Endothelial cell (in vitro differentiated cells): ENCODE data around the gene CCL19. TPM values are rescaled to one million over a fixed set of nuclear protein-coding genes. Genes with fewer than 3 reads are reported as not detected.
"Not testable (repeated sequence)": the region's sequence is repeated elsewhere in the genome, so short reads cannot be mapped to it uniquely, and the experiment has no call there.

Experiments
- DNase-seq: peaks from one replicate; pipeline ENCODE4 v3.0.0; 2021; ENCODE audit warnings: low spot score
- H3K27ac Mint-ChIP-seq: one replicate; pipeline ENCODE4 v1.8.0; 2021; ENCODE audit warnings: mixed read lengths, inconsistent platforms; ENCODE audit not compliant: unreplicated experiment
- H3K27me3 Mint-ChIP-seq: one replicate; pipeline ENCODE4 v1.8.0; 2021; ENCODE audit warnings: mild to moderate bottlenecking, moderate library complexity, mixed read lengths, inconsistent platforms; ENCODE audit not compliant: unreplicated experiment
- H3K36me3 Mint-ChIP-seq: one replicate; pipeline ENCODE4 v1.8.0; 2021; ENCODE audit warnings: mild to moderate bottlenecking, low read depth, mixed read lengths, inconsistent platforms; ENCODE audit not compliant: unreplicated experiment
- H3K4me1 Mint-ChIP-seq: one replicate; pipeline ENCODE4 v1.8.0; 2021; ENCODE audit warnings: mild to moderate bottlenecking, mixed read lengths, inconsistent platforms; ENCODE audit not compliant: unreplicated experiment
- H3K4me3 Mint-ChIP-seq: one replicate; pipeline ENCODE4 v1.8.0; 2021; ENCODE audit warnings: mild to moderate bottlenecking, mixed read lengths, inconsistent platforms; ENCODE audit not compliant: unreplicated experiment
- H3K9me3 Mint-ChIP-seq: one replicate; pipeline ENCODE4 v1.8.0; 2021; ENCODE audit warnings: mixed read lengths, inconsistent platforms; ENCODE audit not compliant: unreplicated experiment
- CTCF ChIP-seq: fragments of 200-600 bp; sonication (generic); IDR thresholded peaks from one replicate; pipeline ENCODE4 v1.5.0; 2021; ENCODE audit warnings: antibody characterized with exemption; ENCODE audit not compliant: unreplicated experiment
- total RNA-seq: library from RNA; stranded (reverse); fragmentation: NEBNext Ultra II Directional; extraction: Animal tissue kit (Norgen Biotek cat#: 25700); gene quantifications from one replicate; pipeline ENCODE4 v1.2.1, GENCODE V29; 2021; ENCODE audit not compliant: unreplicated experiment

CCL19 gene
- total RNA-seq, 1 donor from 2014 or later: not detected

GRCh38 chr9:34732478-34732877, 41.4 kb upstream of the CCL19 start:
- no peak overlapping the region for H3K27ac Mint-ChIP-seq
- H3K9me3 Mint-ChIP-seq: no peaks in the 10 kb centered on the region
- no peaks in the 10 kb centered on the region for H3K36me3 Mint-ChIP-seq
- no peak overlapping the region for H3K4me3 Mint-ChIP-seq
- TF ChIP-seq CTCF: no peak
- H3K27me3 Mint-ChIP-seq: no peaks in the 10 kb centered on the region
- no peak for DNase-seq
- H3K4me1 Mint-ChIP-seq: no peaks in the 10 kb centered on the region

- Mint-ChIP-seq H3K27me3 (peaks cover 4% of the 10 kb centered on the region), H3K9me3 (no peaks in the 10 kb centered on the region), H3K36me3 (no peaks in the 10 kb centered on the region), H3K4me1 (peaks cover 2% of the 10 kb centered on the region), H3K27ac (no peak overlapping the region), H3K4me3 (no peak overlapping the region)
- no peak for DNase-seq
- TF ChIP-seq CTCF: no peak
These were observed 32.1 kb upstream of the CCL19 start for GRCh38 chr9:34723141-34723540.

- H3K4me3 Mint-ChIP-seq, H3K27me3 Mint-ChIP-seq, H3K27ac Mint-ChIP-seq, H3K36me3 Mint-ChIP-seq, H3K9me3 Mint-ChIP-seq, DNase-seq, H3K4me1 Mint-ChIP-seq: not testable (repeated sequence)
These were observed 28.6 kb upstream of the CCL19 start for GRCh38 chr9:34719769-34720025.

GRCh38 chr9:34719021-34719768, 28.1 kb upstream of the CCL19 start:
- H3K27me3 Mint-ChIP-seq: peaks cover 6% of the 10 kb centered on the region
- no peak for DNase-seq
- H3K4me1 Mint-ChIP-seq: peaks cover 2% of the 10 kb centered on the region
- TF ChIP-seq CTCF: no peak
- H3K36me3 Mint-ChIP-seq: no peaks in the 10 kb centered on the region
- no peaks in the 10 kb centered on the region for H3K9me3 Mint-ChIP-seq
- H3K27ac Mint-ChIP-seq: no peak overlapping the region
- H3K4me3 Mint-ChIP-seq: no peak overlapping the region

- DNase-seq: no peak
- Mint-ChIP-seq H3K27ac (no peak overlapping the region), H3K27me3 (peaks cover 6% of the 10 kb centered on the region), H3K9me3 (no peaks in the 10 kb centered on the region), H3K36me3 (no peaks in the 10 kb centered on the region), H3K4me1 (peaks cover 2% of the 10 kb centered on the region), H3K4me3 (no peak overlapping the region)
- TF ChIP-seq CTCF: no peak
These were observed 27.0 kb upstream of the CCL19 start for GRCh38 chr9:34717996-34718614.
